ENCODE data around the gene KIAA0319L.

- TF ChIP-seq, protein P1, sequence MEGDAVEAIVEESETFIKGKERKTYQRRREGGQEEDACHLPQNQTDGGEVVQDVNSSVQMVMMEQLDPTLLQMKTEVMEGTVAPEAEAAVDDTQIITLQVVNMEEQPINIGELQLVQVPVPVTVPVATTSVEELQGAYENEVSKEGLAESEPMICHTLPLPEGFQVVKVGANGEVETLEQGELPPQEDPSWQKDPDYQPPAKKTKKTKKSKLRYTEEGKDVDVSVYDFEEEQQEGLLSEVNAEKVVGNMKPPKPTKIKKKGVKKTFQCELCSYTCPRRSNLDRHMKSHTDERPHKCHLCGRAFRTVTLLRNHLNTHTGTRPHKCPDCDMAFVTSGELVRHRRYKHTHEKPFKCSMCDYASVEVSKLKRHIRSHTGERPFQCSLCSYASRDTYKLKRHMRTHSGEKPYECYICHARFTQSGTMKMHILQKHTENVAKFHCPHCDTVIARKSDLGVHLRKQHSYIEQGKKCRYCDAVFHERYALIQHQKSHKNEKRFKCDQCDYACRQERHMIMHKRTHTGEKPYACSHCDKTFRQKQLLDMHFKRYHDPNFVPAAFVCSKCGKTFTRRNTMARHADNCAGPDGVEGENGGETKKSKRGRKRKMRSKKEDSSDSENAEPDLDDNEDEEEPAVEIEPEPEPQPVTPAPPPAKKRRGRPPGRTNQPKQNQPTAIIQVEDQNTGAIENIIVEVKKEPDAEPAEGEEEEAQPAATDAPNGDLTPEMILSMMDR (IDR thresholded peaks at IDR 0.05) = no peak
- no peak for TF ChIP-seq POLR2A (IDR thresholded peaks at IDR 0.05)
Measured at GRCh38 chr1:35386959-35387358, 170.2 kb downstream of the KIAA0319L start.

Data from testis (tissue), 2 donors.